C4-2B (cell line): ENCODE data around the gene RNF181.

Experiments
- CTCF ChIP-seq: fragments of 450-650 bp; conservative IDR thresholded peaks from 2 replicates; pipeline ENCODE4 v1.5.1; 2017; ENCODE audit warnings: mild to moderate bottlenecking
- ZFX ChIP-seq: fragments of 450-650 bp; IDR thresholded peaks from 2 replicates; pipeline ENCODE4 v1.6.1; 2017

GRCh38 chr2:85548608-85548900 lies 47.0 kb upstream of the RNF181 start:
- TF ChIP-seq CTCF = no peak
- no peak for TF ChIP-seq ZFX
